ENCODE data around the gene BRSK2.

Gene BRSK2

DNA sequence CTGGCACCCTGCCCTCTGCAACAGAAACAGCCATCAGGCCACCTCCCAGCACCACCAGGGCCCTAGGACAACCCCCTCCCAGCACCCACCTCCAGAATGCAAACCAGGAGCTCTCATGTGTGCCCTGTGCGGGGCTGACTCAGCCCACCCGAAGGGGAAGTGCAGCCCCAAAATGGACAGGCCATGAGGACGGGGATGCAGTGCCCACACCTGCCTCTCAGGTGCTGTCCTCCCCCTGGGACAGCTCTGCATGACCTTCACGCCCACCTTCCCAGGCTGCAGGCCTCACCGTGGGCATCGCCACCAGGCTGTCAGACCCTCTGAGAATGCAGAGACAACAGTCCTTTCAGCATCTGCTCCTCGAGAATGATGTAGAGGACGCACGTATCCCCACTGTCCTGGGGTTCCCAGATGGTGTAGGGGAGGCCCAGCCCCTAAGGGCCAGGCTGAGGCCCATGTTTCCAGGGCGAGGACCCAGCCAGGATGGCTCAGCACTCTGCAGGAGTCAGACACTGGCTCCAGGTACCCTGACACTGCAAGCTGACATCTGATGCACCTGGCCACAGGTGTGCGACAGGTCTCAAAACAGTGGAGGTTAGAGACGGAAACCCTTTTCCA is 83.4 kb downstream of the BRSK2 start:
- TF ChIP-seq, protein P1, sequence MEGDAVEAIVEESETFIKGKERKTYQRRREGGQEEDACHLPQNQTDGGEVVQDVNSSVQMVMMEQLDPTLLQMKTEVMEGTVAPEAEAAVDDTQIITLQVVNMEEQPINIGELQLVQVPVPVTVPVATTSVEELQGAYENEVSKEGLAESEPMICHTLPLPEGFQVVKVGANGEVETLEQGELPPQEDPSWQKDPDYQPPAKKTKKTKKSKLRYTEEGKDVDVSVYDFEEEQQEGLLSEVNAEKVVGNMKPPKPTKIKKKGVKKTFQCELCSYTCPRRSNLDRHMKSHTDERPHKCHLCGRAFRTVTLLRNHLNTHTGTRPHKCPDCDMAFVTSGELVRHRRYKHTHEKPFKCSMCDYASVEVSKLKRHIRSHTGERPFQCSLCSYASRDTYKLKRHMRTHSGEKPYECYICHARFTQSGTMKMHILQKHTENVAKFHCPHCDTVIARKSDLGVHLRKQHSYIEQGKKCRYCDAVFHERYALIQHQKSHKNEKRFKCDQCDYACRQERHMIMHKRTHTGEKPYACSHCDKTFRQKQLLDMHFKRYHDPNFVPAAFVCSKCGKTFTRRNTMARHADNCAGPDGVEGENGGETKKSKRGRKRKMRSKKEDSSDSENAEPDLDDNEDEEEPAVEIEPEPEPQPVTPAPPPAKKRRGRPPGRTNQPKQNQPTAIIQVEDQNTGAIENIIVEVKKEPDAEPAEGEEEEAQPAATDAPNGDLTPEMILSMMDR (IDR thresholded peaks at IDR 0.05; ENCODE audit: insufficient read depth, low read length, poor library complexity, severe bottlenecking): no peak
- Histone ChIP-seq H3K36me3 (ENCODE audit: control insufficient read depth, insufficient read depth, low read length) (peaks cover 2% of the 10 kb centered on the region), H3K4me3 (replicated peaks; ENCODE audit: low read depth, low read length) (no peak overlapping the region), H3K27me3 (replicated peaks; ENCODE audit: control insufficient read depth, insufficient read depth, low read length) (no peaks in the 10 kb centered on the region)
- no peak for DNase-seq (ENCODE audit: extremely low read depth, insufficient read length)

DNA sequence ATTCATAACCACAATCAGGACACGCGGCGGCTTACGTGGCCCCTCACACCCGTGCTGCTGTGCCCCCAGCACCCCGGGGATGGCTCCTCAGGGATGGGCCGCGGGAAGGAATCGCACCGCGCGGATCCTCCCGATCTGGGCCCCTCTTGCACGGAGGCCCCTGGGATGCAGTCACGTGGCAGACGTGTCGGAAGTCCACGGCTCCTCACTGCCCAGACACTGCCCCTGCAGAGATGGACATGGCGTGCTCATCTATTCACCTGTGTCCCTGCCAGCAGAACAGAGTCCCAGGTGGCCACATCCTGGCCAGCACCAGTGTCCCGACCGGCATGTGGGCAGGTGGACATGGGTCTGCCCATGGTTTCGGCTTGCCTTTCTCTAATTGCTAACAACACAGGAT is 84.1 kb downstream of the BRSK2 start:
- DNase-seq (ENCODE audit: extremely low read depth, insufficient read length): no peak
- Histone ChIP-seq H3K4me3 (replicated peaks; ENCODE audit: low read depth, low read length) (no peak overlapping the region), H3K27me3 (replicated peaks; ENCODE audit: control insufficient read depth, insufficient read depth, low read length) (no peaks in the 10 kb centered on the region), H3K36me3 (ENCODE audit: control insufficient read depth, insufficient read depth, low read length) (peaks cover 2% of the 10 kb centered on the region)
- TF ChIP-seq, protein P1 (IDR thresholded peaks at IDR 0.05; ENCODE audit: insufficient read depth, low read length, poor library complexity, severe bottlenecking): no peak

GRCh38 chr11:1475841-1476240 is 86.1 kb downstream of the BRSK2 start:
- no peak overlapping the region for H3K4me3 ChIP-seq (replicated peaks; ENCODE audit: low read depth, low read length)
- no peak for DNase-seq (ENCODE audit: extremely low read depth, insufficient read length)
- TF ChIP-seq, protein P1 (IDR thresholded peaks at IDR 0.05; ENCODE audit: insufficient read depth, low read length, poor library complexity, severe bottlenecking): no peak
- no peaks in the 10 kb centered on the region for H3K27me3 ChIP-seq (replicated peaks; ENCODE audit: control insufficient read depth, insufficient read depth, low read length)
- H3K36me3 ChIP-seq (ENCODE audit: control insufficient read depth, insufficient read depth, low read length): peaks cover 8% of the 10 kb centered on the region

- TF ChIP-seq, protein P1 (IDR thresholded peaks at IDR 0.05; ENCODE audit: insufficient read depth, low read length, poor library complexity, severe bottlenecking): no peak
- Histone ChIP-seq H3K36me3 (ENCODE audit: control insufficient read depth, insufficient read depth, low read length) (peaks cover 8% of the 10 kb centered on the region), H3K4me3 (replicated peaks; ENCODE audit: low read depth, low read length) (no peak overlapping the region), H3K27me3 (replicated peaks; ENCODE audit: control insufficient read depth, insufficient read depth, low read length) (no peaks in the 10 kb centered on the region)
- DNase-seq (ENCODE audit: extremely low read depth, insufficient read length): no peak
Measured at GRCh38 chr11:1476940-1477736, 87.4 kb downstream of the BRSK2 start.

DNA sequence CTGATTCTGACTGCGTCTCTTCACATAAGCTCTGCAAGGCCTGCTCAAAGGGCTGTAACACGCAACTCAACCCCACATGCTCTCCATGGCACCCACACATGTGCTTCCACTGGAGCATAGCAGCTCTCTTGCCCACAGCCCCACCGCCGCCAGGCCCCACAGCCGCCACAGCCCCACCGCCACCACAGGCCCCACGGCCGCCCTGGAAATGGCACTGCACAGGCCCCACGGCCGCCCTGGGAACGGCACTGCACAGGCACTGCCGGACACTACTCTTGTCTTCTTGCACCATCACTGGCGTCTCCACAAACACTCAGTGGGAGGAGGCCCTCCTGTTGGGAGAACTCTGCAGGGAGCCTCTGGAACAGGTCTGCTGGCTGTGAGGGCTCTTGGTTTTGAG is 88.3 kb downstream of the BRSK2 start:
- TF ChIP-seq, protein P1 (IDR thresholded peaks at IDR 0.05; ENCODE audit: insufficient read depth, low read length, poor library complexity, severe bottlenecking): no peak
- Histone ChIP-seq H3K36me3 (ENCODE audit: control insufficient read depth, insufficient read depth, low read length) (peaks cover 8% of the 10 kb centered on the region), H3K27me3 (replicated peaks; ENCODE audit: control insufficient read depth, insufficient read depth, low read length) (no peaks in the 10 kb centered on the region), H3K4me3 (replicated peaks; ENCODE audit: low read depth, low read length) (no peak overlapping the region)
- DNase-seq (ENCODE audit: extremely low read depth, insufficient read length): no peak

Data from GM06990 (cell line).